Gastrocnemius medialis (tissue), 4 donors: Measurements from ENCODE around the gene FCRL1.

Experiments used
- CTCF ChIP-seq, 5 experiments: fragments of 450-650 bp in 3 of 5; fragments of 200-600 bp in 2 of 5; sonication (generic) in 2 of 5; IDR thresholded peaks in 4 of 5; conservative IDR thresholded peaks in 1 of 5; 1 replicate in 4 of 5; 2 replicates in 1 of 5; pipeline ENCODE4 v1.5.1; 2016 to 2019; ENCODE audit warnings: antibody characterized with exemption in 5 of 5, mild to moderate bottlenecking in 3 of 5, moderate library complexity in 3 of 5
- POLR2A ChIP-seq, 2 donors: fragments of 450-650 bp; IDR thresholded peaks; one replicate each; pipeline ENCODE4 v1.6.1; 2017; ENCODE audit warnings: antibody characterized with exemption in 2 of 2, mild to moderate bottlenecking in 2 of 2, moderate library complexity in 2 of 2

- TF ChIP-seq CTCF (IDR thresholded peaks at IDR 0.05 in 4 of 5, conservative IDR thresholded peaks at IDR 0.05 in 1 of 5) = no peak
- TF ChIP-seq POLR2A (IDR thresholded peaks at IDR 0.05) = no peak
Observed at GRCh38 chr1:157829711-157830110, 9.8 kb upstream of the FCRL1 start.
